ENCODE data around the gene BANF1. TPM values are rescaled to one million over a fixed set of nuclear protein-coding genes. Genes with fewer than 3 reads are reported as not detected.

BANF1 gene
- total and polyA plus RNA-seq, 9 donors = 35.7 to 264 (median 243) TPM

GRCh38 chr11:65977621-65978390 lies 24.5 kb upstream of the BANF1 start:
- Histone ChIP-seq H3K4me3 (ENCODE audit: low read length) (no peak overlapping the region), H3K9me3 (replicated peaks; ENCODE audit: control insufficient read depth, low read depth, low read length) (no peaks in the 10 kb centered on the region), H3K36me3 (ENCODE audit: control insufficient read depth, insufficient read depth, low read length) (peaks cover 61% of the 10 kb centered on the region), H3K27me3 (ENCODE audit: control insufficient read depth, insufficient read depth, low read length) (no peaks in the 10 kb centered on the region), H3K27ac (ENCODE audit: low read length) (no peak overlapping the region), H3K4me1 (ENCODE audit: control insufficient read depth, insufficient read depth, low read length) (no peaks in the 10 kb centered on the region)
- WGBS (ENCODE audit: insufficient coverage) = 92% methylated on average over 26 of the region's 29 CpGs
- DNase-seq = no peak

DNA sequence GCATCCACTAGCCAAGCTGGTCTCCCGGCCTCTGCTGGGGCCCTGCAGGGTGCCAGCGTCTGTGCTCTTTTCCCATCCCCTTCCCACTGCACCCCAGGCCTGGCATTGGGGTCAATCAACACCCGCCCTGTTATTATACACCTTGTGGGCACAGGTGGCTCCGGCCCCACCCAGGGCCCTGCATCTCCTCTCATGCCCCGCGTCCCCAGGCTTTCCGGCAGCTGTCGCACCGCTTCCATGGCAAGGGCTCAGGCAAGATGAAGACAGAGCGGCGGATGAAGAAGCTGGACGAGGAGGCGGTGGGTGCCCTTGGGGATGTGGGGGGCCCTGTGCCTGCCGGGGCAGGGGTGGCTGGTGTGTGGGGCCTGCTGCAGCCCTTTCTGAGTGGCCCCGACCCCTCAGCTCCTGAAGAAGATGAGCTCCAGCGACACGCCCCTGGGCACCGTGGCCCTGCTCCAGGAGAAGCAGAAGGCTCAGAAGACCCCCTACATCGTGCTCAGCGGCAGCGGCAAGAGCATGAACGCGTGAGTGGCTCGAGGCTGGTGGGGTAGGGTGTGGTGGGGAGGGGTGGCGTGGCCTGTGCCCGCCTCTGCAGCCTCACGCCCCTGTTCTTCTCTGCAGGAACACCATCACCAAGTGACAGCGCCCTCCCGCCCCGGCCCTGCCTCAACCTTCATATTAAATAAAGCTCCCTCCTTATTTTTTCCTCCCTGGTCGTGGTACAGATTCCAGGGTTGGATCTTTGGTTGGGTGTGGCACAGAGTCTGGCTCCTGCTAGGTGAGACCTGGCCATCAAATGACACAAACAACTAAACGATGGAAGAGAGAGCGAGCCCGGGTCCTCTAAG lies 23.7 kb upstream of the BANF1 start:
- DNase-seq = no peak
- Histone ChIP-seq H3K4me3 (ENCODE audit: low read length) (no peak overlapping the region), H3K36me3 (ENCODE audit: control insufficient read depth, insufficient read depth, low read length) (peaks cover 56% of the 10 kb centered on the region), H3K27ac (ENCODE audit: low read length) (no peak overlapping the region), H3K9me3 (replicated peaks; ENCODE audit: control insufficient read depth, low read depth, low read length) (no peaks in the 10 kb centered on the region), H3K4me1 (ENCODE audit: control insufficient read depth, insufficient read depth, low read length) (no peaks in the 10 kb centered on the region), H3K27me3 (ENCODE audit: control insufficient read depth, insufficient read depth, low read length) (no peaks in the 10 kb centered on the region)
- 90% methylated on average over 18 of the region's 34 CpGs for WGBS (ENCODE audit: insufficient coverage)

- Histone ChIP-seq H3K27me3 (ENCODE audit: control insufficient read depth, insufficient read depth, low read length) (no peaks in the 10 kb centered on the region), H3K36me3 (ENCODE audit: control insufficient read depth, insufficient read depth, low read length) (peaks cover 52% of the 10 kb centered on the region), H3K4me3 (ENCODE audit: low read length) (no peak overlapping the region), H3K4me1 (ENCODE audit: control insufficient read depth, insufficient read depth, low read length) (no peaks in the 10 kb centered on the region), H3K27ac (ENCODE audit: low read length) (no peak overlapping the region), H3K9me3 (replicated peaks; ENCODE audit: control insufficient read depth, low read depth, low read length) (no peaks in the 10 kb centered on the region)
- no peak for DNase-seq
- 80% methylated on average over 3 of the region's 10 CpGs for WGBS (ENCODE audit: insufficient coverage)
Observed at GRCh38 chr11:65979261-65979759, 23.0 kb upstream of the BANF1 start.

DNA sequence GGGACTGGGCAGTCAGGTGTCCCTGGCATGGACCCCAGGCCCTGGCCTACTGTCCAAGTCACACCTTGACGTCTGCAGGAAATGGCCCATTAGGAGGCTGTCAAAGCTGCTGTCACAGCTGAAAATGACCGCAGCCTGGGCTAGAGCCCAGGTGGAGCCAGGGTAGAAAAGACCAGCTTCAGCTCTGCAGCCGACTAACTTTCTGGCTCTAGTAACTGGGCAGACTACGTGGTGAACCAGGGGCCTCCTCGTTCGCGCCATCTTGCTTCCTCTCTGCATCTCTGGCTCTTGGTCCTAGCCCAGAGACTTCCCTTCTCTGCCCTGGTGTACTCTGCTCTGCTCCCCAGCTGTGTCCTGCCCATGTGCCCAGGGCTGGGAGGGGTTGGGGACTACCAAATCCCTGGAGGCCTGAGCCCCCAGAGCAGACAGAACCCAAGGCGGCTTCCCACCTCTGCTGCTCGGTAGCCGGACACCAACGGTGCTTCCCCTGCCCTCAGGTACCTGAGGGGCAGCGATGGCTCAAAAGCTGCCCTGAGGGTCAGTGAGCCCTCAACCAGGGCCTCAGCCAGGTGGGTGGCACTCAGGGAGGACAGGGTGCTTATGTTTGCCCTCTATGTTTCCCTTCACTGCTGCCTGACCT lies 21.1 kb upstream of the BANF1 start:
- no peak overlapping the region for H3K27ac ChIP-seq (ENCODE audit: low read length)
- 72% methylated on average over 9 of the region's 12 CpGs for WGBS (ENCODE audit: insufficient coverage)
- no peaks in the 10 kb centered on the region for H3K27me3 ChIP-seq (ENCODE audit: control insufficient read depth, insufficient read depth, low read length)
- DNase-seq = no peak
- peaks cover 41% of the 10 kb centered on the region for H3K36me3 ChIP-seq (ENCODE audit: control insufficient read depth, insufficient read depth, low read length)
- H3K4me1 ChIP-seq (ENCODE audit: control insufficient read depth, insufficient read depth, low read length) = no peaks in the 10 kb centered on the region
- H3K4me3 ChIP-seq (ENCODE audit: low read length) = no peak overlapping the region
- no peaks in the 10 kb centered on the region for H3K9me3 ChIP-seq (replicated peaks; ENCODE audit: control insufficient read depth, low read depth, low read length)

DNA sequence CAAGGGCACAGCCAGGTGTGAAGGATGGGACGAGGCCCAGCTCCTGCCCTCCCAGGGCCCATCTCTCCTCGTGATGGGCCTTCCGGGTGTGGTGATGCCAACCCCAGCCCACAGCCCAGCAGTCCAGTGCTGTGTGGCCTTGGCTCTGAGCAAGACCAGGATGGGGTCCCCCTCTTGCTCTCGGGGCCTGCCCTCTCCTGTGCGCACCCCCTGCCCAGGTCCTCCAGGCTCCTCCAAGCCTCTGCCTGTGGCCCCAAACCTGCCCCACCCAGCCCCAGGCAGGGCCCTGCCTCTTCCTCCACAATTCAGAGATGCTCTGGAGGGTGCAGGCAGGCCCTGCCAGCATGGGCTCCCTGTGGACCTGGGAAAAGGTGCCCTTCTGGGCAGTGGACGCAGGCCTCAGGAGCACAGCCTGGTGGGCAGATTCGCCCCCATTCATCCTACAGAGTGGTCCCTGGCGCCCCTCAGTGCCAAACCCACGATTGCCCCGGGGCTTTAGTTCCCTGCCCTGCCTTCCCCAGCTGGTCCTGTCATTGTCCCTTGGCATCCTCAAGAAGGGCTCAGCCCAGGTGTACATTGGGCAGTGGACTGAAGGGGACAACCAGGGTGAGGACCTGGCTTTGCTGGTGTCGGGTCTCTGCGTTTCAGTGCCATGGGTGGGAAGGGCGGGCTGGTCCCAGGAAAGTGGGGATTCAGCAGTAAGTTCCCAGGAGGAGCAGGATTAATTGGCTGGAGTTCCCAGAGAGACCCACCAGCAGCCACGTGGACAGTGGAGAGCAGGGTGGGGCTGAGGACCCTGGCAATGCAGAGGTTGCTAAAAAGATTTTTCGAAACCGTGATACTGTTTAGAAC lies 20.1 kb upstream of the BANF1 start:
- Histone ChIP-seq H3K4me3 (ENCODE audit: low read length) (no peak overlapping the region), H3K36me3 (ENCODE audit: control insufficient read depth, insufficient read depth, low read length) (peaks cover 31% of the 10 kb centered on the region), H3K9me3 (replicated peaks; ENCODE audit: control insufficient read depth, low read depth, low read length) (no peaks in the 10 kb centered on the region), H3K27me3 (ENCODE audit: control insufficient read depth, insufficient read depth, low read length) (no peaks in the 10 kb centered on the region), H3K27ac (ENCODE audit: low read length) (no peak overlapping the region), H3K4me1 (ENCODE audit: control insufficient read depth, insufficient read depth, low read length) (no peaks in the 10 kb centered on the region)
- 71% methylated on average over 14 of the region's 16 CpGs for WGBS (ENCODE audit: insufficient coverage)
- no peak for DNase-seq

DNA sequence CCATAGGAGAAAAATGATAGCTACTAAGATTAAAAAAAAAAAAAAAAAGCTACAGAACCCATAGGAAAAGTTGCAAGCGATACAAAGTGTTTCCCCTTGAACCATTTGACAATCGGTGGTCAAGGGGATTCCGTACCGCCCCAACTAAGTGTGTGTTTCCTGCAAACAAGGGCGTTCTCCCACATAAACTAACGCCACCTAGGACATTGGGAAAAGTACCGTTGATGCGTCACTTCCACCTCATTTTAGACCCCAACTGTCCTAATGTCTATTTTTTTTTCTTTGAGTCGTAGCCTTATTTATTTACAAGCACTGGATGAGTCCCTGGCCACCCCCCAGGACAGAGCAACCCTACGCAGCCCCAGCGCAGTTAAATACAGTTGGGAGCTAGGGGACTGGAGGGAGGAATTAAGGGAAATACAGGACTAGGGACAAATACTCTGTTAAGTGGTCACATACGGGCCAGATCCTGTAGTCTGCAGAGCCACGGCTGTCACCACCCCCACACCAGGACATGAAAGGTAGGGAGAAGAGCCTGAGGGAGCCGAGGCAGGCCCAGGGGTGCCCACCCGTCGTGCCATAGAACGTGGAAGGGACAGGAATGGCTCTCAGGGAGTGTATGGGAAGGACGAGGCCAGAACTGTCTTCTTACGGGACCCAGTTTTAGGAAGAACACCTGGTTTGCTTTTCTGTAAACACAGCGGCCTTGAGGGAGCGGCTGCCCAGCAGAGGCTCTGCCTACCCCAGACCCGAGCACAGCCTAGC lies 19.3 kb upstream of the BANF1 start:
- 65% methylated on average over 16 of the region's 22 CpGs for WGBS (ENCODE audit: insufficient coverage)
- no peak overlapping the region for H3K4me3 ChIP-seq (ENCODE audit: low read length)
- no peaks in the 10 kb centered on the region for H3K9me3 ChIP-seq (replicated peaks; ENCODE audit: control insufficient read depth, low read depth, low read length)
- peaks cover 23% of the 10 kb centered on the region for H3K36me3 ChIP-seq (ENCODE audit: control insufficient read depth, insufficient read depth, low read length)
- H3K4me1 ChIP-seq (ENCODE audit: control insufficient read depth, insufficient read depth, low read length) = no peaks in the 10 kb centered on the region
- no peak for DNase-seq
- H3K27me3 ChIP-seq (ENCODE audit: control insufficient read depth, insufficient read depth, low read length) = no peaks in the 10 kb centered on the region
- no peak overlapping the region for H3K27ac ChIP-seq (ENCODE audit: low read length)

DNA sequence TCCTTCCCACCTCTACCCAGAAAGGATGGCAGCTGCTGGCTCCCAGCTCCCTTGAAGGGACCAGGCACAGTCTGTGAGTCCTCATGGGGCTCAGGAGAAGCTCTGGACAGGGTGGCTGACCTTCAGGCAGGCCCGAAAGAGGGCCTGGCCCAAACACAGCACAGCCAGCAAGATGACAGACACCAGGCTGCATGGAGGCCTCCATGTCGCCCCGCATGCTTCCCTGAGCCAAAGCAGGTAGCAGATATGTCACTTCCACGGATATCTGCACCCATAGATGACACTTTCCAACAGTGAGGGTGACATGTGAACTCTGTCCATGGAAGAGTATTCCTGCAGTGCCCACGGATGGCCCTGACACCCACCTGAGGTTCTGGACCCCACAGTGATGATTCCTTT lies 18.7 kb upstream of the BANF1 start:
- H3K27me3 ChIP-seq (ENCODE audit: control insufficient read depth, insufficient read depth, low read length) = no peaks in the 10 kb centered on the region
- peaks cover 17% of the 10 kb centered on the region for H3K36me3 ChIP-seq (ENCODE audit: control insufficient read depth, insufficient read depth, low read length)
- no peak overlapping the region for H3K4me3 ChIP-seq (ENCODE audit: low read length)
- 90% methylated on average over 4 of the region's 5 CpGs for WGBS (ENCODE audit: insufficient coverage)
- no peak for DNase-seq
- H3K4me1 ChIP-seq (ENCODE audit: control insufficient read depth, insufficient read depth, low read length) = no peaks in the 10 kb centered on the region
- H3K27ac ChIP-seq (ENCODE audit: low read length) = no peak overlapping the region
- no peaks in the 10 kb centered on the region for H3K9me3 ChIP-seq (replicated peaks; ENCODE audit: control insufficient read depth, low read depth, low read length)

GRCh38 chr11:65987336-65987735 lies 15.0 kb upstream of the BANF1 start:
- DNase-seq = no peak

More at GRCh38 chr11:65987336-65987735, 15.0 kb upstream of the BANF1 start:
- no peaks in the 10 kb centered on the region for H3K4me1 ChIP-seq (ENCODE audit: control insufficient read depth, insufficient read depth, low read length)
- peaks cover 7% of the 10 kb centered on the region for H3K36me3 ChIP-seq (ENCODE audit: control insufficient read depth, insufficient read depth, low read length)
- WGBS (ENCODE audit: insufficient coverage) = 74% methylated on average over 9 of the region's 9 CpGs
- no peak overlapping the region for H3K4me3 ChIP-seq (ENCODE audit: low read length)
- no peaks in the 10 kb centered on the region for H3K27me3 ChIP-seq (ENCODE audit: control insufficient read depth, insufficient read depth, low read length)
- H3K27ac ChIP-seq (ENCODE audit: low read length) = no peak overlapping the region
- no peaks in the 10 kb centered on the region for H3K9me3 ChIP-seq (replicated peaks; ENCODE audit: control insufficient read depth, low read depth, low read length)

Measured in muscle of leg (tissue), 11 donors.